B cell (primary cell): ENCODE data around the gene HS3ST5. TPM values are rescaled to one million over a fixed set of nuclear protein-coding genes. Genes with fewer than 3 reads are reported as not detected.
"Not testable (repeated sequence)": the region's sequence is repeated elsewhere in the genome, so short reads cannot be mapped to it uniquely, and the experiment has no call there.

Source experiments
- ATAC-seq: fragments of 200-7000 bp; cut with Tn5 transposase; one replicate; pipeline ENCODE4 v1.10.0; 2021; ENCODE audit warnings: low read depth, mild to moderate bottlenecking, moderate number of reproducible peaks, moderate library complexity
- CTCF ChIA-PET: fragments of 350-600 bp; sonication (Branson Sonifier 250); formaldehyde crosslinking; loops from one replicate; lab custom pipeline; 2021; ENCODE audit warnings: antibody characterized with exemption, inconsistent platforms; lab: Charles Lee
- POLR2A ChIA-PET: fragments of 350-600 bp; sonication (Branson Sonifier 250); formaldehyde crosslinking; loops from one replicate; lab custom pipeline; 2021; ENCODE audit warnings: antibody characterized with exemption; lab: Charles Lee
- DNase-seq: peaks from one replicate; pipeline ENCODE4 v3.0.0; 2013
- H2AFZ ChIP-seq: 2 replicates; pipeline ENCODE4 v1.6.1; 2012; ENCODE audit warnings: mild to moderate bottlenecking, low read depth, low read length; ENCODE audit not compliant: insufficient read depth, poor library complexity, severe bottlenecking
- H3K27ac ChIP-seq, 2 donors: 1 replicate in 1 of 2; 2 replicates in 1 of 2; pipeline ENCODE4 v1.5.1; 2012 to 2013; ENCODE audit warnings: low read length in 2 of 2, mild to moderate bottlenecking in 2 of 2, moderate library complexity in 1 of 2
- H3K27me3 ChIP-seq, 4 experiments: fragments of 200-600 bp in 1 of 4; sonication (generic) in 1 of 4; replicated peaks in 1 of 4; 1 replicate in 2 of 4; 2 replicates in 2 of 4; pipeline versions ENCODE4 v1.6.1 to v1.7.0; 2013 to 2016; ENCODE audit warnings: low read length in 3 of 4, mild to moderate bottlenecking in 2 of 4, mixed read lengths in 1 of 4, moderate library complexity in 1 of 4; ENCODE audit not compliant: insufficient read depth in 4 of 4, control insufficient read depth in 3 of 4; ENCODE audit errors: control extremely low read depth in 1 of 4
- H3K36me3 ChIP-seq, 2 experiments: replicated peaks in 1 of 2; 1 replicate in 1 of 2; 2 replicates in 1 of 2; pipeline versions ENCODE4 v1.6.1 to v1.7.1; 2013; ENCODE audit warnings: low read length in 1 of 2; ENCODE audit not compliant: insufficient read depth in 2 of 2, control insufficient read depth in 1 of 2; ENCODE audit errors: control extremely low read depth in 1 of 2, extremely low read depth in 1 of 2
- H3K4me1 ChIP-seq, 2 donors: fragments of 200-600 bp in 1 of 2; sonication (generic) in 1 of 2; 1 replicate in 1 of 2; 2 replicates in 1 of 2; pipeline versions ENCODE4 v1.5.1 to v1.6.1; 2013 to 2017; ENCODE audit warnings: low read length in 2 of 2; ENCODE audit not compliant: control insufficient read depth in 2 of 2, insufficient read depth in 2 of 2
- H3K4me2 ChIP-seq: replicated peaks from 2 replicates; pipeline ENCODE3; 2012; ENCODE audit warnings: mild to moderate bottlenecking, low read depth, low read length; ENCODE audit not compliant: poor library complexity, severe bottlenecking
- H3K4me3 ChIP-seq, 5 experiments: fragments of 200-600 bp in 1 of 5; sonication (generic) in 1 of 5; 1 replicate in 3 of 5; 2 replicates in 2 of 5; pipeline versions ENCODE4 v1.5.1 to v1.7.0; 2011 to 2016; ENCODE audit warnings: low read length in 4 of 5, mild to moderate bottlenecking in 4 of 5, low read depth in 2 of 5, control low read depth in 1 of 5, moderate library complexity in 1 of 5; ENCODE audit not compliant: insufficient read depth in 1 of 5; ENCODE audit errors: control extremely low read depth in 1 of 5, extremely low read depth in 1 of 5
- H3K79me2 ChIP-seq: fragments of 200-600 bp; sonication (generic); one replicate; pipeline ENCODE4 v1.6.0; 2016; ENCODE audit warnings: low read length; ENCODE audit not compliant: control insufficient read depth, insufficient read depth
- H3K9ac ChIP-seq: fragments of 200-600 bp; sonication (generic); 2 replicates; pipeline ENCODE4 v1.6.1; 2017; ENCODE audit warnings: mild to moderate bottlenecking, low read length, moderate library complexity
- H3K9me3 ChIP-seq, 3 donors: one replicate each; pipeline versions ENCODE4 v1.6.1 to v1.7.1; 2013; ENCODE audit warnings: low read length in 2 of 3; ENCODE audit not compliant: control insufficient read depth in 2 of 3, insufficient read depth in 1 of 3; ENCODE audit errors: control extremely low read depth in 1 of 3
- H4K20me1 ChIP-seq: 2 replicates; pipeline ENCODE4 v1.6.0; 2012; ENCODE audit warnings: mild to moderate bottlenecking, low read length; ENCODE audit not compliant: insufficient read depth, control insufficient read depth, poor library complexity, severe bottlenecking
- H3K27ac Mint-ChIP-seq: one replicate; pipeline ENCODE4 v1.8.0; 2021; ENCODE audit warnings: mixed read lengths
- H3K27me3 Mint-ChIP-seq: one replicate; pipeline ENCODE4 v1.8.0; 2021; ENCODE audit warnings: mixed read lengths
- H3K4me1 Mint-ChIP-seq: one replicate; pipeline ENCODE4 v1.8.0; 2021; ENCODE audit warnings: mixed read lengths
- H3K4me3 Mint-ChIP-seq: one replicate; pipeline ENCODE4 v1.8.0; 2021; ENCODE audit warnings: mixed read lengths
- H3K9me3 Mint-ChIP-seq: one replicate; pipeline ENCODE4 v1.8.0; 2022; ENCODE audit warnings: mixed read lengths; ENCODE audit not compliant: insufficient read depth
- CTCF ChIP-seq: fragments of 200-600 bp; IDR thresholded peaks from one replicate; pipeline ENCODE4 v1.8.0; 2022; ENCODE audit warnings: antibody characterized with exemption, mild to moderate bottlenecking
- EZH2 ChIP-seq: IDR thresholded peaks from 2 replicates; pipeline ENCODE4 v1.6.1; 2012; ENCODE audit warnings: borderline replicate concordance, low read depth, mild to moderate bottlenecking, moderate library complexity, low read length; ENCODE audit not compliant: insufficient read depth, poor library complexity, severe bottlenecking
- WGBS: methylation state at CpG from one replicate; pipeline ENCODE4 v1.1.5; 2013; ENCODE audit warnings: missing lambda C conversion rate; ENCODE audit not compliant: insufficient coverage; 5-methylcytosine and 5-hydroxymethylcytosine counted together
- intact Hi-C: fragments of 100-400 bp; cut with micrococcal nuclease; formaldehyde crosslinking; loops from one replicate; pipeline ENCODE4 v1.10.0; 2022
- polyA plus RNA-seq: library from polyadenylated mRNA; depleted of rRNA; stranded (reverse); fragments of >200 nt; gene quantifications from 2 replicates; pipeline ENCODE4 v1.2.3, GENCODE V29; 2012
- total RNA-seq, 2 donors: library from RNA; stranded (reverse); fragments of 120-200 nt in 1 of 2; gene quantifications; 1 replicate in 1 of 2; 2 replicates in 1 of 2; pipeline versions ENCODE4 v1.2.3 to v1.2.4, GENCODE V29; 2013 to 2022

The HS3ST5 gene
- total and polyA plus RNA-seq, 2 donors (not counting 1 experiment from before 2014, with no cell fraction given), result not detected

GRCh38 chr6:114218437-114219340 lies 124.1 kb downstream of the HS3ST5 start:
- Mint-ChIP-seq H3K4me1 (no peaks in the 10 kb centered on the region), H3K27ac (no peak overlapping the region), H3K27me3 (no peaks in the 10 kb centered on the region), H3K9me3 (no peaks in the 10 kb centered on the region), H3K4me3 (no peak overlapping the region)
- TF ChIP-seq EZH2 (no peak), CTCF (no peak)
- no peaks in the 10 kb centered on the region for H4K20me1 ChIP-seq
- H3K79me2 ChIP-seq, result no peaks in the 10 kb centered on the region
- intact Hi-C loops, result no loop called here
- no peaks in the 10 kb centered on the region for H3K9me3 ChIP-seq
- no peak overlapping the region for H3K9ac ChIP-seq
- no peaks in the 10 kb centered on the region for H3K27me3 ChIP-seq
- no peak overlapping the region for H2AFZ ChIP-seq
- no peaks in the 10 kb centered on the region for H3K36me3 ChIP-seq
- ChIA-PET CTCF (no interaction called here), POLR2A (no interaction called here)
- no peak overlapping the region for H3K27ac ChIP-seq
- 90% methylated on average over 2 of the region's 8 CpGs for WGBS
- ATAC-seq (no peak), DNase-seq (no peak)
- no peaks in the 10 kb centered on the region for H3K4me1 ChIP-seq
- no peak overlapping the region for H3K4me2 ChIP-seq
- no peak overlapping the region for H3K4me3 ChIP-seq

- CTCF ChIA-PET, H3K27me3 ChIP-seq, intact Hi-C loops, H3K36me3 ChIP-seq, H2AFZ ChIP-seq, H3K9ac ChIP-seq, H3K27ac Mint-ChIP-seq, POLR2A ChIA-PET, H3K4me3 Mint-ChIP-seq, H4K20me1 ChIP-seq, H3K27ac ChIP-seq, H3K4me3 ChIP-seq, DNase-seq, H3K9me3 Mint-ChIP-seq, ATAC-seq, H3K4me1 Mint-ChIP-seq, H3K9me3 ChIP-seq, H3K79me2 ChIP-seq, H3K27me3 Mint-ChIP-seq, H3K4me2 ChIP-seq, H3K4me1 ChIP-seq: not testable (repeated sequence)
- 100% methylated on average over 1 of the region's 10 CpGs for WGBS
Observed at GRCh38 chr6:114217996-114218395, 124.8 kb downstream of the HS3ST5 start.
